22Rv1 (cell line): ENCODE results near the gene GIT2.

ENCODE experiments used
- CTCF ChIP-seq: fragments of 450-650 bp; IDR thresholded peaks from 2 replicates; pipeline ENCODE4 v1.5.1; 2017; ENCODE audit warnings: mild to moderate bottlenecking
- ZFX ChIP-seq: fragments of 450-650 bp; IDR thresholded peaks from 2 replicates; pipeline ENCODE4 v1.6.1; 2017; ENCODE audit warnings: antibody characterized with exemption, borderline replicate concordance

- no peak for TF ChIP-seq CTCF
- no peak for TF ChIP-seq ZFX
These were observed 14.9 kb upstream of the GIT2 start for GRCh38 chr12:110010853-110011723.
